Right kidney (tissue), 1 donor: ENCODE measurements around the gene NELFCD.

Experiments
- DNase-seq: peaks from one replicate; pipeline ENCODE4 v3.0.0-alpha.2; 2016

Gene NELFCD

DNA sequence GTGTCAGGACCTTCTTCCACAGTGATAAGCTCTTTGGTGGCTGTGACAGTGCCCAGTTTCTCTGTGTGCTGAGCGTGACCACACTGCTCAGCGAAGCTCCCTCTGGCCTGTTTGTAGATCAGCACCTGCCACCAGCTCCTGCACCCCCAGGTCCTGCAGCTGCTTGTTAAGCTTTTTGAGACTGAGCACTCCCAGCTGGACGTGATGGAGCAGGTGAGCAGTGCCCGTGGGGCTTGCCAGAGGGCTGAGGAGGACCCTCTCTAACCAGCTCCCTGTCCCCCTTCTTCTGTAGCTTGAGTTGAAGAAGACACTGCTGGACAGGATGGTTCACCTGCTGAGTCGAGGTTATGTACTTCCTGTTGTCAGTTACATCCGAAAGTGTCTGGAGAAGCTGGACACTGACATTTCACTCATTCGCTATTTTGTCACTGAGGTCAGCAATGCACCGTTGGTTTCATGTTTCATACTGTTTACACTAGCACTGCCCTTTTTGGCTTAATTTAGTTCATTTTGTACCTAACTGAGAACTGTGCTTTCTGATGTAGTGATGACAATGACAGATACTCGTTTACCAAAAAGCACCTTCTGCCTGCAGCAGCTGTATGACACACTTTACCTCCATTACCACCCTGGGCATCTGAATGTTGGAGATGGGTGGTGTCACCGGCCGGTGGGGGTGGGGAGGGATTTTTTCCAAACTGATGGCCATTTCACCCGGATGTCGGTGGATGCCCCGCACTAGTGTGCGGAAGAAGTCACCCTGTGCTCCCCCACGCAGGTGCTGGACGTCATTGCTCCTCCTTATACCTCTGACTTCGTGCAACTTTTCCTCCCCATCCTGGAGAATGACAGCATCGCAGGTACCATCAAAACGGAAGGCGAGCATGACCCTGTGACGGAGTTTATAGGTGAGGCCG is 12.5 kb downstream of the NELFCD start:
- no peak for DNase-seq

DNA sequence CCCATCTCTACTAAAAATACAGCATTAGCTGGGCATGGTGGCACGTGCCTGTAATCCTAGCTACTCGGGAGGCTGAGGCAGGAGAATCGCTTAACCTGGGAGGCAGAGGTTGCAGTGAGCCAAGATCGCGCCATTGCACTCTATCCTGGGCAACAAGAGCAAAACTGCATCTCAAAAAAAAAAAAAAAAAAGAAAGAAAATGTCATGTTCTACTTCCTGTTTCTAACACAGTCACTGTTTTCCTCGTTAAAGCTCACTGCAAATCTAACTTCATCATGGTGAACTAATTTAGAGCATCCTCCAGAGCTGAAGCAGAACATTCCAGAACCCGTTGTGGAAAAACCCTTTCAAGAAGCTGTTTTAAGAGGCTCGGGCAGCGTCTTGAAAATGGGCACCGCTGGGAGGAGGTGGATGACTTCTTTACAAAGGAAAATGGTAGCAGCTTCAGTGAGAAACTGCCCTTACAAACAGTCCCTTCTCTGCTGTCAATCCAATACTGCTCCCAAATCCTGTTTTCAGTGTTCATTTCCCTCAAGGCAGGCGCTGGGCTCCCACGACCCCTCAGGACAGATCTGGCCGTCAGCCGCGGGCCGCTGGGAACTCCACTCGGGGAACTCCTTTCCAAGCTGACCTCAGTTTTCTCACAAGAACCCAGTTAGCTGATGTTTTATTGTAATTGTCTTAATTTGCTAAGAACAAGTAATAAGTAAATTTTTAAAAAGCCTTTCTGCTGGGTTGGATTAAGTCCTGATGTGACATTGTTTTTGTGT is 13.5 kb downstream of the NELFCD start:
- no peak for DNase-seq

DNA sequence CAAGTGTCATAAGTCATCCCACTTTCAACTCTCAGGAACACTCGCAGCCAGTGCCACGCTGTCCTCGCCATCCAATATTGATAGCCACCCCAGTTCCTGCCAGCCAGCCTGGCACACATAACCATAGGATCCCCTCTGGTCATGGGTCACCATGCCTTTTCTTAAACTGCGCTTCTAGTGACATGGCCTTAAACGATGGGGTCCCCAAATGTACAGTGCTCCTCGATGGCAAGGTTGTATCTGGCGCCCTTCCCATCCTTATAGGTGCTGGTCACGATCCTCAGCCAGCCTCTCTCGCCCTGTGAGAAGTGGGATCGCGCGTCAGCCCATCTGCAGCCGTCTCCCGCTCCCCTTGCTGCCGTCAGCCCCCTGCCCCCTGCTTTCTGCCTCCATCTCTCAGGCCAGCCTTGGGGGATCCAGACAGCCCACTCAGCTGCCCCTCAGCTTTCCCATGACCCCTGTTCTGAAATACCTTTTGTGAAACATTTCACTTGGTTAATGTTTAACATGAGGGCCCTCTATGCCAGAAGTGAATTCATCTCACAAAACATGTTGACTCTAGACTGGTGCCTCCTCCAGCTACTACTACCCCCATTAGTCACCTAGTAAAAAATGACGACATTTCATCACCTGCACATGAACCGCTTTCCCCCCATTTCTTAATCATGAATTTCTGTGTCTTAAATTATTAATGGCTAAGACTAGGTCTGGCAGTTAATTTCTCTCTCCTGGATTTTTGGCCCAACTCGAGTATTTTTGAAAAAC is 14.6 kb downstream of the NELFCD start:
- no peak for DNase-seq

DNA sequence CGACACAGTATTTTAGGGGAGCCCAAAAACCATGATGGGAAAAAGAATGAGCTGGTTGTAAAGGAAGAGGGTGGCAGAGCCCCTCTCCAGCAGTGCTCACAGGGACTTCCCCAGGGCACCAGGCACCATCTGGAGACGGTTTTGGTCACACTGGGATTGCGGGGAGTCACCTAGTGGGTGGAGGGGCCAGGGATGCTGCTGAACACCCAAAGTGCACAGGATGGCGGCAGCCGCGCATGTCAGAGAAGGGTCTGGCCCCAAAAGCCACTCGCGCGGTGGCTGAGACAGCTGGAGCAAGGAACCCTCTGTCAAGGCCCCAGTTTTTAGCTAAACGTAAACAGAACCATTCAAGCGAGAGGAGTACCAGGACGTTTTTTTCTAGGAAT is 15.2 kb downstream of the NELFCD start:
- no peak for DNase-seq

DNA sequence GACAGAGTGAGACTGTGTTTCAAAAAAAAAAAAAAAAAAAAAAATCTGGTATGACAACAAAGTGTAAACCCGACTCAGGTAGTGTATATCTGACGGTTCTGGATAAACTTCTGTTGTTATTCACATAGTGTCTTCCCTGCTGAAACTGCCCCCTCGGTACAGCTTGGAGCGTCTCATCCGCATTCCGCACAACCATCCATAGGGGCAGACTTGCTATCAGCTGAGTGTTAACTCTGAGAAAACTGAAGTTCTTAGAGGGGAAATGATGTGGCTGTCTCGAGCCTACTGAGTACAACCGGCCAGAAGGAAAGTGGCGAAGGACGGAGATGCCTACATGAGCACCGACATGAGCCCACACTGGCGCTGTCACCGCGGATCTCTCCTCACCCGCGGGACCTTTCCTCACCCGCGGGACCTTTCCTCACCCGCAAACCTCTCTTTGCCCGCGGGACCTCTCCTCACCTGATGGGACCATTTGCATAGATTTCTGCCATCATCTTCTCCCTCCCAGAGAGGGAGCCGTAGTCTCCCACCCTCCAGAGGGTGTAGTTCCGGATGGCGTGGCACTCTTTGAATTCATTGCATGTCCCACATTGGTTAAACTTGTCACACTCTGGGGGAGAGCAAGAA is 16.2 kb downstream of the NELFCD start:
- DNase-seq, result no peak

DNA sequence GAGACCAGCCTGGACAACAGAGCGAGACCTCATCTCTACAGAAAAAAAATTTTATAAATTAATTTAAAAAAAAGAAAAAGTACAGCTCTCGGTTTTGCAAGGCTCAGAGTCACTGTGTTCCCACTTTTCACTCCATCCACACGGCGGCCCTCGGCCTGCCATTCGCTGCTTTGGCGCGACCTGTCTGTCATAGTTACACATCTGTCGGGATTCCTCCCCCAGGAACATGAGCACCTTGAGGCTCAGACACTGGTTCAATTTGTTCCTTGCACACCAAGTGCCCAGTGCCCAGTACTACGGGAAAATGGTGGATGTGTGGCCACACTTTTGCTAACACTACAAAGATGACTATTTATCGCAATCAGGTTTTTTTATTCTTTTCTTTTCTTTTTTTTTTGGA is 17.6 kb downstream of the NELFCD start:
- no peak for DNase-seq

DNA sequence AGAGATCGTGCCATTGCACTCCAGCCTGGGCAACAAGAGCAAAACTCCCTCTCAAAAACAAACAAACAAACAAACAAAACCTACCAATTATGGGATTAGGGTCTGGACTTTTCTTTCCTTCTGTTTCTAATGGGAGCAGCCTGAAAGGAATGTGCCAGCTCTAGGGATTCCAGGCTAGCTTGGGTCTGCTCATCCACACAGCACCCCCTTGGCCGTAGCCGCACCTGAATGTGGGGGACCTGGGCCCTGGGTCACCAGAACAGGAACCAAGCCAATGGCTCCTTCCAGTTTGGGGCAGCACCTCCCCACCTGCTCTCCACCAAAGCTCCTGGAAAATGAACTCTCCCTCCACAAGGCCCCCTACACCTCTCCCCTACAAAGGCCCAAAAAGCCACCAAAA is 19.3 kb downstream of the NELFCD start:
- no peak for DNase-seq

DNA sequence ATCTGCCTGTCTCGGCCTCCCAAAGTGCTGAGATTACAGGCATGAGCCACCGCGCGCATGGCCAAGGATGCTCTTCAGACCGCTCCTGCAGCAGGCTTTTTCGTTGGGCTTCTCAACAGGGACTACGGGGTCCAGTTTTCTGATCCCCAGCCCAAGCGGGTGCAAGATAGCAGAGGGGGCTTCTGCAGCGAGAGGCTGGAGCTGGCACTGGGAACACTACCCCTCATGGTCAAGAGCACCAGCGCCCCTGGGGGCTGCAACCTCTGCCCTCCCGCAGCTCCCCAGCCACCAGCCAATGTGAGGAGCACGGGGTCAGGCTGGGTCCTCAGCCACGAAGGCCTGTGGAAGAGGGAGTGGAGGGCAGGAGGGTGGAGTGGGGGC is 20.0 kb downstream of the NELFCD start:
- no peak for DNase-seq

DNA sequence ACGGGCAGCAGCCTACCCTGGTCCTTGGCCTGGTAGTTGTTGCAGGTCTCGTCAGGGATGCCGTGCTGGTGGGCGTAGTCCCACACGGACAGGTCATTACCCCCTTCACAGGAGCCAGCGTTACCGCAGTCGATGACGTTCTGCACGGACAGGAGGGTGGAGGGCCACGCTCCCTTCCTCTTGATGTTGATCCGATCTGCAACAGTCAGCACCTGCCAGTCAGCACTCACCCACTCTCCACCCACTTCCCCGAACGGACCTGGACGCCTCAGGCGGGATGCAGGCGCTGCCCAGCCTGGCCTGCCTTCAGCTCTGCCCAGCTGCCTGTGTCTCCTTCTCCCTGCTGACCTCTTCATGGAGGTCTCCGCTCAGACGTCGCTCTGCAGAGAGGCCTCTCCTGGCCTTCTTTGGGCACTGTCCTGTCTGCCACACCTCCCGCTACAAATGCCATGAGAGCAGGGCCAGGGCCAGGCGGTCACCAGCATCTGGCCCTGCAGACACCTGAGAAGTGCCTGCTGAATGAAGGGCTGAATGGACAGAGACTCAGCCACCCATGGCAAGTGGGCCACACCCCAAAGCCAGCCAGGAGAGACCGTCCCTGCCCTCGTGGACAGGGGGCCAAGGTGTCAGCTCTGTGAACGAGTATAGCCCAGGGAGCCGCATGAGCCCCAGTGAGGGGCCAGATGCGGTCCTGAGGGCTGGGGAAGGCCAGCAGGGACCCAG is 20.6 kb downstream of the NELFCD start:
- no peak for DNase-seq

DNA sequence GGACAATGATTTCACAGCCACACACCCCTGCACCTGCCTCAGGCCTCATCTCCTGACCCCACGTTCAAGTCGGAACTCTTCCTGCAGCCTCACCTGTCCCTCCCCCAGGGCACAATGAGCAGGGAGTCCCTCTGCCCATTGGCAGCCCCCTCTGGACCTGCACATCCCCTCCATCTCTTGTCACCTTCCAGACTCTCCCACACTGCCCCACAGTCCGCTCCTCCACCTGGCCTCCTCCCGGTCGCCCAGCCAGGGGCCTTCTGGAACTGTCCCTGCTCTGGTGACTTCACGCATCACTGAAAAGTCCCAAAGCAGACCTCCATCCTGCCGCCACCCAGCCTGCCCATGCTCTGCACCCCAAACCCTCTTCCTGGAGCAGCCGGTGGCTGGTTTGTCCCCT is 21.3 kb downstream of the NELFCD start:
- DNase-seq, result no peak

DNA sequence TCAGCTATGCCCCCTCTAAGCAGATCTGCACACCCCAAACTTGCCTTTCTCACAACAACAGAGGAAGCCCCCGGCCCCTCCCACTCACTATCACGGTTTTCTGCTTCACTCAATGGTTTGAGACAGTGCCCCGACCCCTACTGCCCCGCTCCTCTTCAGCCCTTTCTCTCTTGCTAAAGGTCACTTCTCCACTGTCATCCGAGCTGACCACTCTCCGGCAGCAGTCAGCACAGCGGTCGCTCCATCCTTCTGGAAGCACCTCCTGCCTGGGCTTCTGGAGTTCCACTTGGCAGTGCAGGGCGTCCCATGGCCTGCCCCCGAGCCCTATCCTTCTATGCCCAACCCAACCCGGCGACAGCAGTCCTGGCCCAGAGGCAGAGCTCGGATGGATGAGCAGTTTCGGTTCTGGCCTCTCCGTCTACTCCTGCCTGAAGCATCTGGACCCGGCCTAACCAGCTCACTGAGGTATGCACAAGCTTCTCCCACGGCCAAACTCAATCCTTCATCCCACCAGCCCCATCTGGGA is 21.9 kb downstream of the NELFCD start:
- DNase-seq, result no peak

DNA sequence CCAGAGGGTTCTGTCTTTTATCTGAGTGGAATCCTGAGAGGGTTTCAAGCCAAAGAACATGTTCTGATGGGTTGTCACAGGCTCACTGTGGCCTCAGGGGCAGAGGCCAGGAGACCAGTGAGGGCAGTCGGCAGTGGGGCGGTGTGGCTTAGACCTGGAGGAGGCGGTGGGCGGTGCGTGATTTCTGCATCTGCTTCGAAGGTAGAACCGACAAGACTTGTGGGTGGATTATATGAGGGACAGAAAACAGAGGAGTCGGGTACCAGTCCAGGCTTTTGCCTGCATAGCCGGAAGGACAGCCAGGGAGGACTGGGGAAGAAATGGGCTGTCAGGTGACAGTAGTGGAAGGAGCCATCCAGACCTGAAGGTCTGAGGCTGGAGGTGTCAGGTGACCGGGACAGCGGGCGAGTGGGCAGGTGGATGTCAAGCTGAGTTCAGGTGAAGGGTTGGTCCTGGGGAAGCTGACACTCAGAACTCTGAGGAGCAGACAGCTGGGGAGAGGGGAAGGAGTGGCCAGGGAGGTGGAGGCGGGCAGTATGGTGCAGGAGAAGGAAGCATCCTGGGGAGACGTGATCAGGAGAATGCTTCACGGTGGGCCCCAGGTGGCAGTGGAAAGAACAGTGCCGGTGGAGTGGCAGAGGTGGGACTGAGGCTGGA is 22.9 kb downstream of the NELFCD start:
- no peak for DNase-seq

DNA sequence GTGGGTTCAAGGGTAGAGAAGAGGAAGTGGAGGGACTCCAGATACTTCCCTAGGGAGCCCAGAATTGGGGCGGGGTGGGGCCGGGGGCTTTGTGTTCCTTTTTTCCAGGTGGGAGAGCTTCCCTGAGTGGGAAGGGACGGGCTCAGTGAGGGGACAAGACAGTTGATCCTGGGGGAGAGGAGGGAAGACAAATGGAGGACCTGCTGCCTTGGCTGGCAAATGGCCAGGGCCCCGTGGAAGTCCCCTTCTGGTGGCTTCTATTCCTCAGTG is 23.4 kb downstream of the NELFCD start:
- no peak for DNase-seq

DNA sequence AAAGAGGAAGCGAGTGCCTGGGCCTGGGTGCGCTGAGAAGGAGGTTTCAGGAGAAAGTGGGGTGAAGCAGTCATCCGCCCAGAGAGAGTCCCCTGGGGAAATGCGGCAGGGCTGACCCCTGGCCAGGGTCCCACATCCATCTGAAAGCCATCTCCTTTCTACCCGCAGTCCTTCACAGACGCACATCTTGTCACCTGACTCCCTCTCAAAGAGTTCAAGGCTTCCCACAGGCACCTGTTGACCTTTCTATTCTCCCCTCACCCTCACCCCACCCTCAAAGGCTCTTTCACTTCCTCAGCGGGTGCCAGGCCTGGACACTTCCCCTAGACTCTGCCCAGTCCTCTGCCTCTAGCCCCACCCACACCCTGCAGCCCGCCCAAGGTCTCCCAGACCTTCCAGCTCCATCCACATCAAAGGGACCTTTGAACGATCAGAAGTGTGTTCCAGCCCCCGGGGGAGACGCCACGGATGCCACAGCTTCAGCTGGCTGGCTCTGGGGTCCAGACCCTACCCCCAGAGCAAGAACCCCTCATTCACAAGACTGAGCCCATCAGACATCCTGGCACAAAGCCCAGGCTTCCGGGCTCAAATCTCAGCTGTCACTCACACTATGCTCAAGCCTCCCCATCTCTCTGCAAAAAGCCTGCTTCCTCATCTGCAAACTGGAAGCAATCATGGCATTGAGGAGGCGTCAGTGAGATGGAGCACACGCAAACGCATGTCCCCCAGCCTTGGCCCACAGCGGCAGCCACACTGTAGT is 23.9 kb downstream of the NELFCD start:
- DNase-seq, result no peak

DNA sequence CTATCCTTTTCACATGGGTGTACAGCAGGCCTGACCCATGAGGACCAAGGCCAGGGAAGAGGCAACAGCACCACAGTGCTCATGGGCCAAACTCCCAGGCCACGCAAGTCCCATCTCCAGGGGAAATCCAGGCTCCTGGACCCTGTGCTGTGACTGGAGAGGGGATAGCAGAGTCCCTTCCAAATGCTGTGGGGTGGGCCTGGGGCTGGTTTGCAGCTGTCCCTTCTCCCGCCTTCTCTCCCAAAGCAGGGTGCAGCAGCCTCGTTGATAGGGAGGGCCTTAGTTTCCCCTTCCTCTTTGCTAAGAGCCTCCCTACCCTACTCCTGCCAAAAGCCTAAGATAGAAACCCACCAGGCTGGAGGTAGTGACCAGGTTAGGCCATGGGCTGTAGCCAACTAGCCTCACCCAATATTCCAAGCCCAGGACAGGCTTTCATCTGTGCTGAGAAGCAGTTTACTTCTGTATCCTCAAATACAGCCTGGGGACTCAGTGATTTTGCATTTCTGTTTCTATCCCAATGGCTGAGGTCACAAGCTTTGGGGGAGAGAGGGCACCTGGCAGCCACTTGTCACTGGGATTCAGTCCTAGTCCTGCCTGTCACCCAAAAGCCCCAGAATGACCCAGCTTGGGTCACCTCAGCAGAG is 24.6 kb downstream of the NELFCD start:
- no peak for DNase-seq

DNA sequence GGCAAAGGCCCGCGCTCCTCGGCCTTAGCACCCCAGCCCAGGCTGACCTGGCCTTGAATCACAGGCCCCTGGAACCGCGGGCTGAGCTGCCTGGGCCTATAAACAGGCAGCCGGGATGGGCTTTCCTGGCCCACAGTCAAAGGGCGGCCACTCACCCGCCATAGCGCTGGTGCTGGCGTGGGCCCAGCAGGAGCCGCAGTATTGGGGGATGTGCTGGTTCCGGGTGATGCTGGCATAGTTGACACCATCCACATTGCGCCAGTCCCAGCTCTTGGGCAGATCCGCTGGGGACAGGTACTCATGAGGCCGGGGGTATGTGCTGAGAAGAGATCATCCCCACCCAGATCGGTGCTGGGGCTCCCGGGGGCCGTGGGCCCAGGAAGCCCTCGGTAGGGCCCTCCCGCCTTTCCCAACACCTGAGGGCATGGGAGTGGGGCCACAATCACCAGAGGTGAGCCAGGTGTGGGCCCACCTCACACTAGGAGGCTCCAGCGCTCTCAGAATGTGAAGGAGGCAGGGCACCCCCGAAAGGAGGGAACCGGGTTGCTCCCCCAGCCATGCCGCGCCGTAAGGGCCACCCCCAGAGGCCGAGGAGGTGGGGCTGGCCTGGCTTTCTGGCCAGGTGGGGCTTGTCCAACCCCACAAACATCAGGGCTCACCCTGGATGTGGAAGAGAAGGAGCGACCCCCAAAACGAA is 25.3 kb downstream of the NELFCD start:
- no peak for DNase-seq

DNA sequence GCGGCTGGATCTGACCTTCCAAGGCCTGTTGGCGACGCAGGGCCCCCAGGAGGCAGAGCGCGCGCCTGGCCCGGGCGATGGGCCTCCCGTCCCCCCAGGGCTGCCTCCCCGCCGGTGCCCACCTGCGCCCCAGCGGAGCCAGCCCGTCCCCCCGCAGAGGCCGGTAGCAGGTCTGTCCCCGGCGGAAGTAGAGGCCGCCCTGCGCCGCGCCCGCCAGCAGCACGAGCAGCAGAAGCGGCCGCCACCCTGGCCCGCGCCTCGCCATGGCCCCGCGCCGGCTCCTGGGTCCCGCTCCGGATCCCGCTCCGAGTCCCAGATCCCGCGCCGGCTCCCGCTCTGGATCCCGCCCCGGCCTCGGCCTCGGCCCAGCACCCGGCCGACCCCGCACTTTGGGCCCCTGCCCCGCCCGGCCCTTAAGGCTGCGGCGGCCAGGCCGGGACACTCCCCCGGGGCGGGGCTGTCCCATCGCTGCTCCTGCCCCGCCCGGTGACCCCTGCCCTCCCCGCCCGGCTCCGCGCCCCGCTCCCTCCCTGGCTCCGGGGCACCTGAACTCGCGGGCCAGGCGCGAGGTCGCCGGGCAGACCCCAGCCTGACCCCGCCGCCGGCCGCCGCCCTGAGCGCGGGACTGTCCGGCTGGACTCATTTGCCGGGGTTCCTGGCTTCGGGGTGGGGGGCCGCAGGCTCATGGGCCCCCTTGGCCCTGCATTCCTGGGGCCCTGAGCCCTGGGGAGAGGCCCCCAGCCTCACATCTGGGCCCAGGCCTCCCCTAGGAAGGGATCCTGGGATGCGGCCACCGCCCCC is 26.0 kb downstream of the NELFCD start, which contains the start of gene CTSZ:
Gene CTSZ (minus strand): TSS at position 391 of the 801 bp plus-strand sequence. CDS start 126 bp downstream, at position 265.
- peak; percentile 71 for DNase-seq
